ENCODE data around the gene MGME1.

MGME1 gene

DNA sequence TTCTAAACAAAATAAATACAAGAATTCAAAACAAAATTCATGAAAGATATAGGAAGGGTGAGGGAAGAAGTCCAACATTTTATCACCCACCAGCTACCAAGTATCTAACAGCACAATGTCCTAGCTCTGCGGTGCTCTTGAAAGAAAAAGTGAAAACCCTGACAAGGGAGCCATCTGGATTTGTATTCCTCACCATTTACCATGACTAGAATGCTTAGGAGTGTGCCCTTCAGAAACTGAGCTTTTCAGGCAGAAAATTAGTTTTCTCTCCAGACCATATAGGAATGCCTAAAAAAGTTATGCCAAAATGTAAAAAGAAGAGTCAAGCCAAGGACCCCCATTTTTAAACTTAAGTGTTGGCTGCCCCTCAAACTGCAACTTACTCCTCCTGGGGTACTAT, 4.7 kb upstream of the MGME1 start:
- ATAC-seq: no peak
- no peak for DNase-seq
- H3K4me3 Mint-ChIP-seq: peak overlapping the region; percentile 89 to 93
- peak overlapping the region in 1 of 2 donors; percentile 12 for H3K27ac Mint-ChIP-seq
- H3K4me1 Mint-ChIP-seq: peaks cover 76% of the 10 kb centered on the region
- no peaks in the 10 kb centered on the region for H3K9me3 Mint-ChIP-seq
- H3K27me3 Mint-ChIP-seq: no peaks in the 10 kb centered on the region

DNA sequence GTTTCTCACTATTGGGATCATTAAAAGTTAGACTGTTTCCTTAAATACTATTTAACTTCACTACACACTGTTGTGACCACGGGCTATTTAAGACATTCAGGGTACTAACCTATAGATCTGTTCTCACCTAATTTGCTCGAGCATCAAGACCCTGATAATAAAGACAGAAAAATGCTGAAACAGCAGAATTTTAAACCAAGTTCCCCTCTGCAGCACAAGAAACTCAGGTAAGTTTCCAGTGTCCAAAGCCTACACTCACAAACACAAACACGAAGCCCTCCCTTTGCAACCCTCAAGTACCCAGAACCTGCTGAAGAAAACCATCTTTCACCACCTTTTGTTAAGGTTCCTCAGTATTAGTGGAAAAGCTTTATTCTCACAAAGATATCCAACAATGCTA, 4.2 kb upstream of the MGME1 start:
- DNase-seq: no peak
- H3K4me3 Mint-ChIP-seq: peak overlapping the region; percentile 89 to 93
- peak overlapping the region in 1 of 2 donors; percentile 36 for H3K27ac Mint-ChIP-seq
- H3K9me3 Mint-ChIP-seq: no peaks in the 10 kb centered on the region
- ATAC-seq: no peak
- no peaks in the 10 kb centered on the region for H3K27me3 Mint-ChIP-seq
- H3K4me1 Mint-ChIP-seq: peaks cover 70% of the 10 kb centered on the region

- DNase-seq (no peak), ATAC-seq (no peak)
- Mint-ChIP-seq H3K9me3 (no peaks in the 10 kb centered on the region), H3K27me3 (no peaks in the 10 kb centered on the region), H3K4me3 (peak overlapping the region; percentile 89 to 93), H3K4me1 (peaks cover 65% of the 10 kb centered on the region), H3K27ac (peak overlapping the region; percentile 89 to 99)
Measured at GRCh38 chr20:17965042-17965697, 3.6 kb upstream of the MGME1 start.

GRCh38 chr20:17966432-17967310, 2.1 kb upstream of the MGME1 start:
- Mint-ChIP-seq H3K27me3 (no peaks in the 10 kb centered on the region), H3K4me1 (peaks cover 61% of the 10 kb centered on the region), H3K4me3 (peak overlapping the region; percentile 89 to 93), H3K9me3 (no peaks in the 10 kb centered on the region), H3K27ac (peak overlapping the region; percentile 95 to 99)
- ATAC-seq (no peak), DNase-seq (no peak)

- H3K4me1 Mint-ChIP-seq: peaks cover 61% of the 10 kb centered on the region
- H3K27me3 Mint-ChIP-seq: no peaks in the 10 kb centered on the region
- ATAC-seq: no peak
- DNase-seq: peak in 1 of 2 donors; percentile 17
- H3K4me3 Mint-ChIP-seq: peak overlapping the region; percentile 89 to 93
- H3K27ac Mint-ChIP-seq: peak overlapping the region; percentile 95 to 99
- H3K9me3 Mint-ChIP-seq: no peaks in the 10 kb centered on the region
Measured at GRCh38 chr20:17967521-17968365, 1.1 kb upstream of the MGME1 start.

DNA sequence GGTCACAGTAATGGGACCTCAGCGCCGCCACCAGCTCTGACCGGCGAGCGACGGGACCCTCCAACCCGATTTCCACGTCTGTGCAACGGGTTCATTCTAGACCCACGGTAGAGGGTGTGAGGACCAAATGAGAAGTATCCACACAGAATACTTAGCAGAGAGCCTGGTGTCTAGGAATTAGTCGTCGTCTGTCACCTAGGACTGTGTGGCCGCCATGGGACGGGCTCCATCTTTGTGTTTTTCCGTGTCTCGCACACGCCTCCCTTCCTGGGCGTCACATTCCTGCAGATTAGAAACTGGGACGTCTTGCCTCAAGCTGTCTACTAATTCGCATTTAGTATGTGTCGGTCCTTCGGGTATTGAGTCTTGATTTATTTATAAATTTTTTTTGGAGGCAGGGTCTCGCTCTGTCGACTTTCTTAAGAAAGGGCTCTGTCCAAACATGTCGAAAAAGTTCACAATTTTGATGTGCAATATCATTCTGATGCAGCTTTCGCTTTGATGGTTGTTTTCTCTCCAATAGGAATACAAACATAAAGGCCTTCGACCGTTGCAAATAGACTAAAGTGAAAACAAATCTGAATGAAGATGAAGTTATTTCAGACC, 563 bp downstream of the MGME1 start:
- no peaks in the 10 kb centered on the region for H3K9me3 Mint-ChIP-seq
- peaks cover 57% of the 10 kb centered on the region for H3K4me1 Mint-ChIP-seq
- peak overlapping the region; percentile 99 for H3K27ac Mint-ChIP-seq
- no peaks in the 10 kb centered on the region for H3K27me3 Mint-ChIP-seq
- H3K4me3 Mint-ChIP-seq: peak overlapping the region; percentile 89 to 93
- ATAC-seq (peak; percentile 32), DNase-seq (no peak)

DNA sequence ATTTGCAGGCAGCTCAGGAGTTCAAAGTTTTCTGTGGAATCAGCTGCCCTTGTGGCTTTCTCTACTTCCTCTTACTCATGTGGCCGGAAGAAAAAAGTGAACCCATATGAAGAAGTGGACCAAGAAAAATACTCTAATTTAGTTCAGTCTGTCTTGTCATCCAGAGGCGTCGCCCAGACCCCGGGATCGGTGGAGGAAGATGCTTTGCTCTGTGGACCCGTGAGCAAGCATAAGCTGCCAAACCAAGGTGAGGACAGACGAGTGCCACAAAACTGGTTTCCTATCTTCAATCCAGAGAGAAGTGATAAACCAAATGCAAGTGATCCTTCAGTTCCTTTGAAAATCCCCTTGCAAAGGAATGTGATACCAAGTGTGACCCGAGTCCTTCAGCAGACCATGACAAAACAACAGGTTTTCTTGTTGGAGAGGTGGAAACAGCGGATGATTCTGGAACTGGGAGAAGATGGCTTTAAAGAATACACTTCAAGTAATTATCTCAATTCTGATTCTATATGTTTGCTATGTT, 1.1 kb downstream of the MGME1 start:
- Mint-ChIP-seq H3K9me3 (no peaks in the 10 kb centered on the region), H3K27me3 (no peaks in the 10 kb centered on the region), H3K27ac (peak overlapping the region; percentile 99), H3K4me3 (peak overlapping the region; percentile 89 to 93), H3K4me1 (peaks cover 52% of the 10 kb centered on the region)
- no peak for ATAC-seq
- DNase-seq: peak in 1 of 2 donors; percentile 25

DNA sequence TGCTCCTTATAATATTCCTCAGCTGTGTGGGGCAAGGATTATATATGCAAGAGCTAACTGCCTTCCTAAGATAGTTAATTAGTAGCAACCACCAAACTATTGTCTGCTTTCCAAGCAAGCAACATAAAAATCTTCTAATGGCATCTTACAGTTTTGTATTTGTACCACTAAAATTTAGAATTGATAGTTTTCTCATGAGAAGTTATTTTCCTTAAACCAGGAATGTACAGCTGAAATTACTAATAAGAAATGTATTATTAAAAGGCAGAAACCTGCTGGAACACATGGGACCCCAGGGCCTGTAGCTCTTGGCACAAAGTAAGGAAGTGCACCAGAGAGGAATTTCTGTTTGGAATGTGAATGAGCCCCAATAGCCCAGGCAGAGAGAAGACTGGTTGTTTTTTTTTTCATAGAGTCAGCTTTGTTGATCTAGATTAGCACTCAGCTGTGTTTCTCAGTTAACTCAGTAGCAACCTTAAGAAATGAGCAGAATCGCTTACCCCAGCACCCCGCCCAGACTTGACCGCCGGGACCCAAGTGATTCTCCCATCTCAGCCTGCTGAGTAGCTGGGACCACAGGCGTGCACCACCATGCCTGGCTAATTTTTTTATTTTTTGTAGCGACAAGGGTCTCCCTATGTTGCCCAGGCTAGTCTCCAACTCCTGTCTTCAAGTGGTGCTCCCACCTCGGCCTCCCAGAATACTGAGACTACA, 2.6 kb downstream of the MGME1 start:
- peak overlapping the region; percentile 78 to 89 for H3K4me3 Mint-ChIP-seq
- no peaks in the 10 kb centered on the region for H3K27me3 Mint-ChIP-seq
- H3K4me1 Mint-ChIP-seq: peaks cover 39% of the 10 kb centered on the region
- no peak for DNase-seq
- H3K9me3 Mint-ChIP-seq: no peaks in the 10 kb centered on the region
- no peak overlapping the region for H3K27ac Mint-ChIP-seq
- ATAC-seq: no peak

DNA sequence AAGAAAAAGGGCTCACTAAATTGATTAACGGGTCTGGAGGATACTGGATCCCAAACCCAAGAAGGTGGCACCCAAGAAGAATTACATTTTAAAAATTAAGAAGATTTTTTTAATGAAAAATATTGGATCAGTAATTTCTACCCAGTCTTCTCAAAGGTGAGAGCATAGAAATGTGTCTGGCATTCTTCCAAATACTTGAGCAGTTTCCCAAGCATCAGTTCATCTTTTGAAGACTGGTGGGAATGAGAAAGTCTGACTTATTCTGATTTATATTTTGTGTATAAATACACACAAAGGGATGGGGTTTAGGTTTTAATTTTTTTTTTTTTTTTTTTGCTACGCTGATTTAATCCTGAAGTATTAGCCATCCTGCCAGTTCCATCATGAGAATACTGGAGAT, 3.3 kb downstream of the MGME1 start:
- ATAC-seq: no peak
- Mint-ChIP-seq H3K4me3 (peak overlapping the region; percentile 78 to 89), H3K4me1 (peaks cover 39% of the 10 kb centered on the region), H3K9me3 (no peaks in the 10 kb centered on the region), H3K27ac (no peak overlapping the region), H3K27me3 (no peaks in the 10 kb centered on the region)
- no peak for DNase-seq

DNA sequence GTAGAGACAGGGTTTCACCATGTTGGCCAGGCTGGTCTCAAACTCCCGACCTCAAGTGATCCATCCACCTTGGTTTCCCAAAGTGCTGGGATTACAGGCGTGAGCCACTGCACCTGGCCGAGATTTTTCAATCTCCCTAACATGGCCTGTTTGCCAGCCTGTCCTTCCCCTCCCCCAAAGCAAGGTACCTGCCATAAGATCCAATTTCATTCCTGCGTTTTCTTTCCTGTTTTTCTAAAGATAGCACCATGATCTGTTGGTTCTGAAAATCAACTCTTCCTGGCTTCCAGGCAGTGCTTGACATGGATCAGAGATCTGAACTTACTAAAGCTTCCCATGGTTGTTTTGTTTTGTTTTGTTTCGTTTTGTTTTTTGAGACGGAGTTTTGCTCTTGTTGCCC, 7.5 kb downstream of the MGME1 start:
- Mint-ChIP-seq H3K4me3 (no peak overlapping the region), H3K9me3 (no peaks in the 10 kb centered on the region)

GRCh38 chr20:17985388-17986018, 16.7 kb downstream of the MGME1 start:
- DNase-seq (no peak), ATAC-seq (no peak)
- H3K9me3 Mint-ChIP-seq: no peaks in the 10 kb centered on the region

More for the DNA sequence above, 7.5 kb downstream of the MGME1 start:
- Mint-ChIP-seq H3K4me1 (peaks cover 27% of the 10 kb centered on the region), H3K27ac (no peak overlapping the region), H3K27me3 (no peaks in the 10 kb centered on the region)
- ATAC-seq (no peak), DNase-seq (no peak)

DNA sequence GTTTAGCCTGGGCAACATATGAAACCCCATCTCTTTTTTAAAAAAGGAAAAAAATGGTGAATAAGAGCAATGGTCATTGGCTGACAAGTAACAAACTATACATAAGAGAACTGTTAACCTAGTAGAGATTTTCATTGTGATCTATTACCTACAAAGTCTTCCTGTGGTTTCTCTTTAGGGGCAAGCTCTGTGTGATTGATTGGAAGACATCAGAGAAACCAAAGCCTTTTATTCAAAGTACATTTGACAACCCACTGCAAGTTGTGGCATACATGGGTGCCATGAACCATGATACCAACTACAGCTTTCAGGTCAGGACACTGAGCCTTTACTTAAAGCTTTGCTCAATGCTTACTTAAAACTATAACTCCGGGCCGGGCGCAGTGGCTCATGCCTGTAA, 19.2 kb downstream of the MGME1 start:
- Mint-ChIP-seq H3K9me3 (no peaks in the 10 kb centered on the region), H3K4me3 (no peak overlapping the region), H3K27ac (no peak overlapping the region), H3K27me3 (no peaks in the 10 kb centered on the region), H3K4me1 (peaks cover 25% of the 10 kb centered on the region)
- ATAC-seq (peak; percentile 16), DNase-seq (no peak)

More at GRCh38 chr20:17985388-17986018, 16.7 kb downstream of the MGME1 start:
- Mint-ChIP-seq H3K4me3 (no peak overlapping the region), H3K27me3 (no peaks in the 10 kb centered on the region), H3K27ac (no peak overlapping the region), H3K4me1 (peaks cover 12% of the 10 kb centered on the region)

GRCh38 chr20:17990278-17990972, 21.6 kb downstream of the MGME1 start:
- DNase-seq (no peak), ATAC-seq (no peak)
- no peak overlapping the region for H3K4me3 Mint-ChIP-seq
- H3K27me3 Mint-ChIP-seq: peaks cover 17% of the 10 kb centered on the region
- no peak overlapping the region for H3K27ac Mint-ChIP-seq
- no peaks in the 10 kb centered on the region for H3K9me3 Mint-ChIP-seq
- H3K4me1 Mint-ChIP-seq: peaks cover 32% of the 10 kb centered on the region

Data from stimulated activated naive CD8-positive, alpha-beta T cell treated with anti-CD3 and anti-CD28 coated beads, Interleukin-15, amount 100 ng/mL, for 72 hours (primary cell).